ENCODE results near the gene TBL2. TPM values are rescaled to one million over a fixed set of nuclear protein-coding genes. Genes with fewer than 3 reads are reported as not detected.
"Not testable (repeated sequence)": the region's sequence is repeated elsewhere in the genome, so short reads cannot be mapped to it uniquely, and the experiment has no call there.

The TBL2 gene
- total RNA-seq, 1 donor from 2014 or later: 52.9 TPM

GRCh38 chr7:73549176-73549575 lies 29.2 kb downstream of the TBL2 start:
- TF ChIP-seq, protein P1, sequence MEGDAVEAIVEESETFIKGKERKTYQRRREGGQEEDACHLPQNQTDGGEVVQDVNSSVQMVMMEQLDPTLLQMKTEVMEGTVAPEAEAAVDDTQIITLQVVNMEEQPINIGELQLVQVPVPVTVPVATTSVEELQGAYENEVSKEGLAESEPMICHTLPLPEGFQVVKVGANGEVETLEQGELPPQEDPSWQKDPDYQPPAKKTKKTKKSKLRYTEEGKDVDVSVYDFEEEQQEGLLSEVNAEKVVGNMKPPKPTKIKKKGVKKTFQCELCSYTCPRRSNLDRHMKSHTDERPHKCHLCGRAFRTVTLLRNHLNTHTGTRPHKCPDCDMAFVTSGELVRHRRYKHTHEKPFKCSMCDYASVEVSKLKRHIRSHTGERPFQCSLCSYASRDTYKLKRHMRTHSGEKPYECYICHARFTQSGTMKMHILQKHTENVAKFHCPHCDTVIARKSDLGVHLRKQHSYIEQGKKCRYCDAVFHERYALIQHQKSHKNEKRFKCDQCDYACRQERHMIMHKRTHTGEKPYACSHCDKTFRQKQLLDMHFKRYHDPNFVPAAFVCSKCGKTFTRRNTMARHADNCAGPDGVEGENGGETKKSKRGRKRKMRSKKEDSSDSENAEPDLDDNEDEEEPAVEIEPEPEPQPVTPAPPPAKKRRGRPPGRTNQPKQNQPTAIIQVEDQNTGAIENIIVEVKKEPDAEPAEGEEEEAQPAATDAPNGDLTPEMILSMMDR (IDR thresholded peaks at IDR 0.05): no peak
- H3K4me1 ChIP-seq: no peaks in the 10 kb centered on the region
- intact Hi-C loops (cut with DNase I): no loop called here
- H3K27me3 ChIP-seq: no peaks in the 10 kb centered on the region
- no peak for DNase-seq (ENCODE audit: low spot score in 2 of 2)
- H3K27ac ChIP-seq: no peak overlapping the region
- H3K4me3 ChIP-seq: no peak overlapping the region
- peaks cover 21 to 51% of the 10 kb centered on the region in 2 donors for H3K36me3 ChIP-seq
- no peaks in the 10 kb centered on the region for H3K9me3 ChIP-seq

DNA sequence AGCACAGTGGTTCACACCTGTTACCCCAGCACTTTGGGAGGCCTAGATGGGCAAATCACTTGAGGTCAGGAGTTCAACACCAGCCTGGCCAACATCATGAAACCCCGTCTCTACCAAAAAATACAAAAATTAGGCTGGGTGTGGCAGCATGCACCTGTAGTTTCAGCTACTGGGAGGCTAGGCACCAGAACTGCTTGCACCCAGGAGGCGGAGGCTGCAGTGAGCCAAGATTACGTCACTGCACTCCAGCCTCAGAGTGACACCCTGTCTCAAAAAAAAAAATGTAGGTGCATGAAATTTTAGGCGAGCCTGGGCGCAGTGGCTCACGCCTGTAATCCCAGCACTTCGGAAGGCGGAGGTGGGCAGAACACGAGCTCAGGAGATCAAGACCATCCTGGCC lies 30.5 kb downstream of the TBL2 start:
- Histone ChIP-seq H3K27me3 (no peaks in the 10 kb centered on the region), H3K27ac (no peak overlapping the region), H3K4me3 (no peak overlapping the region), H3K9me3 (no peaks in the 10 kb centered on the region), H3K36me3 (peaks cover 29 to 47% of the 10 kb centered on the region in 2 donors), H3K4me1 (no peaks in the 10 kb centered on the region)
- TF ChIP-seq, protein P1 (IDR thresholded peaks at IDR 0.05): no peak
- no peak for DNase-seq (ENCODE audit: low spot score in 2 of 2)
- intact Hi-C loops (cut with DNase I): no loop called here

- TF ChIP-seq, protein P1 (IDR thresholded peaks at IDR 0.05): no peak
- H3K9me3 ChIP-seq: no peaks in the 10 kb centered on the region
- no peaks in the 10 kb centered on the region for H3K27me3 ChIP-seq
- H3K4me3 ChIP-seq: no peak overlapping the region
- H3K4me1 ChIP-seq: no peaks in the 10 kb centered on the region
- peaks cover 41 to 51% of the 10 kb centered on the region in 2 donors for H3K36me3 ChIP-seq
- intact Hi-C loops (cut with DNase I): no loop called here
- no peak for DNase-seq (ENCODE audit: low spot score in 2 of 2)
- no peak overlapping the region for H3K27ac ChIP-seq
Observed at GRCh38 chr7:73544678-73545077, 33.7 kb downstream of the TBL2 start.

DNA sequence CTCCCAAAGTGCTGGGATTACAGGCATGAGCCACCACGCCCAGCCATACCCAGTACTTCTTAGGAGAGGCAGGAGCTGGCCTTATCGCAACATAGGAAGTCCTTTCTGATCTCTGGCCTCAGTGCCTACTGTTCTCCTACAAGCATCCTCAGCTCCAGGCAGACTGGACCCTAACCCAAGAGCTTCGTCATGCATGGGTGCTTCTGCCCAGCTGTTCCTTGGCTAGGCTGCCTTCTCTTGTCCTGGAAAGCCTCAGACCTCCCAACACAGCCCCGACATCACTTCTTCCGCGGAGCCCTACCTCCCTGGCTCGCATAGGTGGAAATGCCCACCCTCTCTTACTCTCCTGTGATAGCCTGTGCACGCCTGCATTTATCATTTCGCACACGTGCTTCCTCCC lies 36.7 kb downstream of the TBL2 start:
- Histone ChIP-seq H3K4me3 (no peak overlapping the region), H3K4me1 (no peaks in the 10 kb centered on the region), H3K27ac (no peak overlapping the region), H3K27me3 (no peaks in the 10 kb centered on the region), H3K36me3 (peaks cover 68 to 69% of the 10 kb centered on the region in 2 donors), H3K9me3 (no peaks in the 10 kb centered on the region)
- intact Hi-C loops (cut with DNase I): no loop called here
- TF ChIP-seq, protein P1 (IDR thresholded peaks at IDR 0.05): no peak
- DNase-seq (ENCODE audit: low spot score in 2 of 2): no peak

DNA sequence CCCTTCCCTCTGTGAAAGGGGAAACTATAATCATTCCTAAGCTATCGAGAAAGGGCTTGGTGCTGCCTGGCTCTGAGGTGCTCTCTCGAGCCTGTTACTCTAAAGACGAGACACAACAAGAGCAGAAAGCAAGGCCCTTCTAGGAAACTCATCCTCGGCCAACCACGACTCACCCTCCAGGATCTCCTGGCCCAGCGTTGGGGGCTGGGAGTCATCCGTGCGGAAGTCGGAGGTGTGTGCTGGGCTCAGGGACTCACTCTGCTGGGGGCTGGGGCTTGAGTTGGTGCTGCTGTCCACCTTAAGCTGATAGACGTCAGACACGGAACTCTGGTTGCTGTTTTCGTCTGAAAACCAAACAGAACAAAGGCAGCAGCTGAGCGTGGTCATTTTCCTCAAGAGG lies 38.7 kb downstream of the TBL2 start:
- intact Hi-C loops (cut with DNase I): no loop called here
- Histone ChIP-seq H3K27ac (no peak overlapping the region), H3K36me3 (peaks cover 80 to 82% of the 10 kb centered on the region in 2 donors), H3K9me3 (no peaks in the 10 kb centered on the region), H3K27me3 (no peaks in the 10 kb centered on the region), H3K4me3 (no peak overlapping the region), H3K4me1 (no peaks in the 10 kb centered on the region)
- TF ChIP-seq, protein P1 (IDR thresholded peaks at IDR 0.05): no peak
- DNase-seq (ENCODE audit: low spot score in 2 of 2): no peak

GRCh38 chr7:73538510-73538909 lies 39.9 kb downstream of the TBL2 start:
- DNase-seq (ENCODE audit: low spot score in 2 of 2); H3K27me3 ChIP-seq; H3K4me1 ChIP-seq; H3K27ac ChIP-seq; H3K9me3 ChIP-seq; H3K4me3 ChIP-seq; intact Hi-C loops (cut with DNase I): not testable (repeated sequence)
- peaks cover 80 to 81% of the 10 kb centered on the region in 2 donors for H3K36me3 ChIP-seq

Measured in ascending aorta (tissue), 2 donors.